HG03025 (cell line): ENCODE results near the gene NBEAL2.
"Not testable (repeated sequence)": the region's sequence is repeated elsewhere in the genome, so short reads cannot be mapped to it uniquely, and the experiment has no call there.

ENCODE experiments used
- ATAC-seq: cut with Tn5 transposase; IDR thresholded peaks from one replicate; pipeline ENCODE4 v1.9.1; 2021; ENCODE audit warnings: mild to moderate bottlenecking, moderate library complexity; ENCODE audit not compliant: unreplicated experiment, low FRiP score

NBEAL2 gene

DNA sequence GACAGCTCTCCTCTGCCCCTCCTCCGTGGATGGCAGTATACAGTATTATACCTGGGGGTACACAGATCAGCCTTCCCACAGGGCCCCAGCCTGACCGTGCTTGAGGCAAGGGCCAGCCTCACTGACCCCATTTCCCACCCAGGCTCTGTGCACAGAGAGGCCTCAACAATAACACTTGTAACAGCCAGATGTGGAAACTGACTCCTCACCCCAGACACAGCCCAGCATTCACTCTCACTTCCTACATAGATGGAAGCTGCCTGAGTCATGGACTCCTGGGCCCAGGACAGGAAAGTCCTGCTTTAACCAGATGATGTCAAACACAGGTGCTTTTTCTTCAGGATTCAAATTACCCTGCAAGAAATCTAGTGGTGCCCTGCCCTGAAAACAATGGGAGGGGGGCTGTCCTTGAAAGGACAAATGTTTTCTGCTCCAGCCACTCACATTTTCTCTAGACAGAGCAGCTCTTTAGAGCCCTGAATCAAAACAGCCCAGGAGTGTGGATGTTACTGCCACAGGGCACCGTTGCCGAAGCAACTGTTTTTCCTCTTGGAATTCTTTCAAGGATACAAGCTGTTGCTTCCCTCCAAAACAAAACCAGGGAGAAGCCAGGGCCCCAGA lies 19.3 kb upstream of the NBEAL2 start:
- ATAC-seq, result no peak

GRCh38 chr3:46960835-46961234 lies 18.6 kb upstream of the NBEAL2 start:
- no peak for ATAC-seq

DNA sequence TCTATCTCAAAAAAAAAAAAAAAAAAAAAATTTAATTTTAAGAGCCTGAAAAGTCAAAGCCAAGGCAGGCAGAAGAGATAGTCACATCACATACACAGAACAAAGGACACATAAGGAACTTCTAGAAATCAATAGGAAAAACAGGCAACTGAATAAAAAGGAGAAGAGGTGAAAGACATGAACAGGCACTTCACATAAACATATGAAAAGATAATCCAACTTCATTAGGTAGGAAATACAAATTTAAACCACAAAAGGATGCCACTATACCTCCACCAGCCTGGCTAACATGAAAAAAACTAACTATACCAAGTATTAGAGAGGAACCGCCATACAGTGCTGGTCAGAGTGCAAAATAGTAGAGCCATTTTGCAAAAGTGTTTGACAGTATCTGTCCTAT lies 17.0 kb upstream of the NBEAL2 start:
- no peak for ATAC-seq

- no peak for ATAC-seq
Measured at GRCh38 chr3:46962990-46963389, 16.5 kb upstream of the NBEAL2 start.

DNA sequence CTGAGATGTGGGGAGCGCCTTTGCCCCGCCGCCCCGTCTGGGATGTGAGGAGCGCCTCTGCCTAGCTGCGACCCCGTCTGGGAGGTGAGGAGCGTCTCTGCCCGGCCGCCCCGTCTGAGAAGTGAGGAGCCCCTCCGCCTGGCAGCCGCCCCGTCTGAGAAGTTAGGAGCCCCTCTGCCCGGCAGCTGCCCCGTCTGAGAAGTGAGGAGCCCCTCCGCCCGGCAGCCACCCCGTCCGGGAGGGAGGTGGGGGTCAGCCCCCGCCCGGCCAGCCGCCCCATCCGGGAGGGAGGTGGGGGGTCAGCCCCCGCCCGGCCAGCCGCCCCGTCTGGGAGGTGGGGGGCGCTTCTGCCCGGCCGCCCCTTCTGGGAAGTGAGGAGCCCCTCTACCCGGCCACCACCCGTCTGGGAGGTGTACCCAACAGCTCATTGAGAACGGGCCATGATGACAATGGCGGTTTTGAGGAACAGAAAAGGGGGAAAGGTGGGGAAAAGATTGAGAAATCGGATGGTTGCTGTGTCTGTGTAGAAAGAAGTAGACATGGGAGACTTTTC lies 15.4 kb upstream of the NBEAL2 start:
- ATAC-seq, result not testable (repeated sequence)

DNA sequence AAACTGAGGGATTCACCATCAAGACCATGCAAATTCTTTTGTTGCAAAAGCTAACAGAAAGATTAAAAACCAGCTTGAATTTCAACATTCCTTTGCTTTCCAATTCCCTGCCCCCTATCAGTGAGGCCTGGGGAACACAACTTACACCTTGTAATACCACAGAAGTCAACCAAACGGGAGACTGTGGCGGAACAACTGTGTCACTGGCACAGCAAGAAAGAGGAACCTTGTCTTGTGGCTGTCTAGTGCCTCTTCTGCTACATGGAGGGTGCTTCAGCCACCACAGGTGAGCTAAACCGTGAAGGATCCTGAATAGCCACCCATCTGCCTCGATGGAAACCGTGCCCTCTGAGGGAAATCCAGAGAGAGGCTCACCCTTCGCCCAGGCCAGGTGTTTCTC lies 14.3 kb upstream of the NBEAL2 start:
- no peak for ATAC-seq

DNA sequence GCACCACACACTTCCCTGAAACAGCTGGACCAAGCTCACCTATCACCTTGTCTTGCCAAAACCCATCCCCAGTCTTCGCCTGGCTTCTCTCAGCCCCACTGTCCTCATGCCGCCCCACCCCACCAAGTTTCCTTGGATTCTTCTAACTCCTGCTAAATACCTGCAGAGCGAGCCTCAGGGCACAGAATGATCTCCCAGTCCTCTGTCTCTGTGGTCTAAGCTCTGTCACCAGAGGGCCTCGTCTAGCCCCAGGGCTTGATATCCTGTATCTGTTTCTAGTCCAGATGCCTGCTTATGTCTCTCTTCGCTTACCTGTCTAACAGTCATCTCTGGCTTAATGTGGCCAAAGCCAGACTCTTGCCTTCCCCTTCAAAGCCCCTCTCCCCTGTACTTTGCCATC lies 12.7 kb upstream of the NBEAL2 start:
- no peak for ATAC-seq

- ATAC-seq, result no peak
Measured at GRCh38 chr3:46968783-46969428, 10.6 kb upstream of the NBEAL2 start.

DNA sequence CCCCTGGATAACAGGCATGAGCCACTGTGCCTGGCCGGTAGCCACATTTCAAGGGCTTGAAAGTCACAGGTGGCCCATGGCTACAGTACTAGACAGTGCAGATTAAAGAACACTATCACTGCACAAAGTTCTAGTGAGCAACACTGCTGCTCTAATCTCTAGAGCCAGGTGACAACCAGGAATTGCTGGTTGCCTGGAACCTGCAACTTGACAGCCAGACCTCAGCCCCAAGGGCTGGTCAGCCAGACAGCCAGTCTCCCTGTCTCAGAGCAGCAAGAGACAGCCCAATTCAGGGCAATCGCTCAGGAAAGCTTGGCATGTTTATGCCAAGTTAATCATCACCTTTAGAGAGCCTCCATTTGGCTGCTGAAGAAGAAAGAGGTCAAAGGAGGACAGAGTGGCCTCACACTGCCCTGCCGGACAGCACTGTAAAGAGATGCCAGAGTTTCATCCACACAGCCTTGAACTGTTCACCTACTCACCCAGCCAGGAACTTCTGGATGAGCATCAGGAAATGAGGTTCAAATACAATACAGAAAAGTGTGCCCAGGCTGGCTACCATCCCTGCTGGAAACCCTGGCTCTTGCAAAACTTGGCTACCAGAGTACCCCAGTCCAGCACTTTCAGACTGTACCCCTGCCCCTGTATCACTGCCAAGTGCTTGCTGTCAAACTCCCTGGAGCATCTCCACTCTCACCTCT lies 8.9 kb upstream of the NBEAL2 start:
- ATAC-seq, result no peak

GRCh38 chr3:46971151-46971550 lies 8.3 kb upstream of the NBEAL2 start:
- no peak for ATAC-seq

- no peak for ATAC-seq
Measured at GRCh38 chr3:46971742-46972141, 7.7 kb upstream of the NBEAL2 start.

- no peak for ATAC-seq
Measured at GRCh38 chr3:46972396-46972795, 7.1 kb upstream of the NBEAL2 start.

DNA sequence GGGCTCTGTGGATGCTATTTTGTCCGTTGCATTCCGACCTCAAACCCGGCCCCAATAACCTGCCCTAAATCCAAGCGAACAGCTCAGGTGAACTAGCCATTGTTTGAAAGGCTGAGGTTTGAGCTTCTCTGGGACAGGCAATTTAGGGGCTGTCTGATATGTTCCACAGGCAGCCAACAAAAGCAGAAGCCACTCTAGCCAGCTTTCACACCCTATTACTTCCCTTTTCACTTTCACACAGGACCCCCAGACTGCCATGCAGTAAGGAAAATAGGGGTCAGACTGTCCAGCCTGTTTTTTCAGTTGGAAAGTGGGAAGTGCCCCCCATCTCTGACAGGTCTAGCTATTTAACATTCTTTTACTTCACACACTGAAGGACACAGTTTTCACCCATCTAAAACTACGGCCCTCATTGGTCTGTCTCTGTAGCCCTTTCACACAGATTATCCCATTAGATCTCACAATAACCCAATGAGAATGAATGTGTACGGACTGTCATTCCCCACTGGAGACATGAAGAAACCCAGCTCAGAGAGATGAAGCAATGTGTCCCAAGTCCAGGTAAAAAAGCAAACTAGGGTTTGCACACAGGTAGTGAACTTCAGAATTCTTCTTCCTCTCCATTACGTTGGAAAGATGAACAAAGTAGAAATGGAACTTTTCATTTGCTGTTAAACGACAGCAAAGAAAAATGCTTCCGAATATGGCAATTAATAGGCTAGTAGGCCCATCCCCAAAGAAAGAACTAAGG lies 4.9 kb upstream of the NBEAL2 start:
- no peak for ATAC-seq

GRCh38 chr3:46976326-46977190 lies 2.9 kb upstream of the NBEAL2 start, which contains the start of gene CCDC12:
TSS of gene CCDC12 (minus strand) at chr3:46976745. CDS start at chr3:46976732, 13 bp downstream.
- ATAC-seq, result peak; percentile 65

- ATAC-seq, result no peak
Measured at GRCh38 chr3:46977811-46978195, 1.7 kb upstream of the NBEAL2 start.

GRCh38 chr3:46978381-46978780 lies 1.1 kb upstream of the NBEAL2 start:
- ATAC-seq, result no peak

DNA sequence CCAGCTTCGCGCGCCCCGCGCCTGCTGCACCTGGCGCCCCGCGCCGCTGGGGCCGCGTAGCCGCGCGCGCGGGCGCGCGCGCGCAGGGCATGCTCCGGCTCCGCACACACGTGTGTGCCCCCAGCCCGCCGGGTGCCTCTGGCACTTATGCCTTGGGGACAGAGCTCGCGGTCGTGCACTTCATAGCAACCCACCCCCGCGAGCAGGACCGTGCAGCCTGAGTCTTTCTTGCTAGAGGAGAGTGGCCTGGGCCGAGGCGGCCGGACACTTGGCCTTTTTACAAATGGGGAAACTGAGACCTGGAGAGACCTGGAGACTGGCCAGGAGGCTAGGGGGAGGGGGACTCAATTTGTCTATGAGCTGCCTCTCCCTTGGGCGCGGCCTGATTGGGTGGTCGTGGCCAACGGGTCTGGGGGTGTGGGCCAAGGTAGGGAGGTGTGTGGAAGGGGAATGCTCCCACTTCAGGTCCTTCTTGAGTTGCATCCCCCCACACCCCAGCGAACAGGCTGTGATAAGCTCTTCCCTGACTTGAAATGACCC lies 562 bp downstream of the NBEAL2 start:
- ATAC-seq, result peak; percentile 0

GRCh38 chr3:46981932-46982471 lies 2.5 kb downstream of the NBEAL2 start:
- ATAC-seq, result no peak

DNA sequence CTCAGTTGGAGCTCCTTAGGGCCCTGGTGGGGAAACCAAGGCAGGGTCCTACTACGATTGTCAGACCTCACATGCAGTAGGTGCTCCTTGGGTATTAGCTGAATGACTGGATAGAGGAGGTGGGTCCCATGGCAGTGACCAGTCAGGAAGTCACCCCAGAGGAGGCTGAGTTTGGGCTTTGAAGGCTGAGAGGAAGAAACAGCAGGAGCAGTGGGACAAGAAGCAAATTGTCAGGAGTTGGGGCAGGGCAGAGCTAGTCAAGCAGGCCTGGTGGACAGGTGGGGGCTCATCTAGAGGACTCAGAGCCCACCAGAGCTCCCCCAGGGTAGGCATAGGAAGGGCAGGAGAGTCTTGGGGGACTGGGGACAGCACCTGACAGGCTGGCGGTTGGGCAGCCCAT lies 3.1 kb downstream of the NBEAL2 start:
- ATAC-seq, result no peak
